ENCODE data around the gene ABTB2.

The ABTB2 gene

GRCh38 chr11:34174412-34175041 lies 183.3 kb downstream of the ABTB2 start:
- CTCF ChIA-PET, result interaction anchor here (0.6 to 7.1 kb wide), 63 partner anchors 9 to 367 kb away, joined by 3 to 121 read pairs (median 5); partner anchors contain the start of genes ABTB2, CAPRIN1 and CAT
- peak; percentile 99 for TF ChIP-seq CTCF (IDR thresholded peaks at IDR 0.05; ENCODE audit: control extremely low read depth, extremely low read depth, low read depth, missing control alignments)
- peak; percentile 90 for DNase-seq (ENCODE audit: extremely low spot score)
- POLR2A ChIA-PET, result interaction anchor here (1.1 to 1.5 kb wide), 2 partner anchors 182 to 184 kb away, joined by 5 to 6 read pairs; partner anchors contain the start of gene ABTB2

GRCh38 chr11:34173050-34173449 lies 184.8 kb downstream of the ABTB2 start:
- ChIA-PET POLR2A (no interaction called here), CTCF (interaction anchor here (1.0 to 7.1 kb wide), 7 partner anchors 8 to 191 kb away, joined by 3 to 121 read pairs (median 19); partner anchors contain the start of gene ABTB2)
- no peak for DNase-seq (ENCODE audit: extremely low spot score)
- TF ChIP-seq CTCF (IDR thresholded peaks at IDR 0.05; ENCODE audit: control extremely low read depth, extremely low read depth, low read depth, missing control alignments), result no peak

- DNase-seq (ENCODE audit: extremely low spot score), result no peak
- ChIA-PET POLR2A (no interaction called here), CTCF (interaction anchor here (1.2 to 3.0 kb wide), 2 partner anchors 11 to 192 kb away, joined by 3 to 10 read pairs; no protein-coding TSS in a partner anchor)
- TF ChIP-seq CTCF (IDR thresholded peaks at IDR 0.05; ENCODE audit: control extremely low read depth, extremely low read depth, low read depth, missing control alignments), result no peak
Observed at GRCh38 chr11:34169686-34170085, 188.1 kb downstream of the ABTB2 start.

GRCh38 chr11:34168642-34169420 lies 189.0 kb downstream of the ABTB2 start:
- ChIA-PET CTCF (interaction anchor here (1.0 to 3.0 kb wide), 5 partner anchors 9 to 197 kb away, joined by 3 to 10 read pairs (median 4); no protein-coding TSS in a partner anchor), POLR2A (no interaction called here)
- DNase-seq (ENCODE audit: extremely low spot score), result no peak
- no peak for TF ChIP-seq CTCF (IDR thresholded peaks at IDR 0.05; ENCODE audit: control extremely low read depth, extremely low read depth, low read depth, missing control alignments)

- no peak for DNase-seq (ENCODE audit: extremely low spot score)
- POLR2A ChIA-PET, result no interaction called here
- CTCF ChIA-PET, result interaction anchor here (1.0 to 3.0 kb wide), 5 partner anchors 9 to 198 kb away, joined by 3 to 10 read pairs (median 4); no protein-coding TSS in a partner anchor
- no peak for TF ChIP-seq CTCF (IDR thresholded peaks at IDR 0.05; ENCODE audit: control extremely low read depth, extremely low read depth, low read depth, missing control alignments)
Observed at GRCh38 chr11:34167961-34168360, 189.8 kb downstream of the ABTB2 start.
